ENCODE results near the gene SOX5.
"Not testable (repeated sequence)": the region's sequence is repeated elsewhere in the genome, so short reads cannot be mapped to it uniquely, and the experiment has no call there.

SOX5 gene

DNA sequence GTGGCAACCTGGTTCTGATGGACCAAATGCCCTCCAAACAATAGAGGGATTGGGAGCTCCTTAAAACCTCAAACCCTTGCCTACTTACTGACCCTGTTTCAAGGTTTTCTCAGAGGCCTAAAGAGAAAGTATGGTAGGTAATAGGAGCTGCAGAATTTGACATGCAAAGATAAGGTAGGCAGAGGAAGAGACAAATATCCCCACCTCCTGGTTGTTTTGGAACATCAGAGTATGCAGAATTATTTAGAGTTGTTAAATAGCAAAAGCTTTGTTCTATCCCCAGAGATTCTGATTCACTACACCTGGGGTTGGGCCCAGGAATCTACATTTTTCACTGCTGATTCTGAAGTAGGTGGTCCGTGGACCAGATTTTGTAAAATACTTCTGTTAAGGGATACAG, 421.2 kb downstream of the SOX5 start:
- H3K4me3 ChIP-seq (ENCODE audit: insufficient read depth, low read depth, low read length): no peak overlapping the region
- no peaks in the 10 kb centered on the region for H3K9me3 ChIP-seq (ENCODE audit: control insufficient read depth, low read length)
- WGBS, 2 experiments: 83 to 100% methylated on average over 1 of the region's 1 CpG
- no peaks in the 10 kb centered on the region for H3K4me1 ChIP-seq (ENCODE audit: control insufficient read depth, insufficient read depth, low read length)
- H3K36me3 ChIP-seq (ENCODE audit: control insufficient read depth, insufficient read depth, low read length): no peaks in the 10 kb centered on the region
- no peaks in the 10 kb centered on the region for H3K27me3 ChIP-seq (ENCODE audit: control insufficient read depth, insufficient read depth, low read length, poor library complexity, severe bottlenecking)
- H3K27ac ChIP-seq (ENCODE audit: insufficient read depth, low read depth, low read length, poor library complexity, severe bottlenecking): no peak overlapping the region

DNA sequence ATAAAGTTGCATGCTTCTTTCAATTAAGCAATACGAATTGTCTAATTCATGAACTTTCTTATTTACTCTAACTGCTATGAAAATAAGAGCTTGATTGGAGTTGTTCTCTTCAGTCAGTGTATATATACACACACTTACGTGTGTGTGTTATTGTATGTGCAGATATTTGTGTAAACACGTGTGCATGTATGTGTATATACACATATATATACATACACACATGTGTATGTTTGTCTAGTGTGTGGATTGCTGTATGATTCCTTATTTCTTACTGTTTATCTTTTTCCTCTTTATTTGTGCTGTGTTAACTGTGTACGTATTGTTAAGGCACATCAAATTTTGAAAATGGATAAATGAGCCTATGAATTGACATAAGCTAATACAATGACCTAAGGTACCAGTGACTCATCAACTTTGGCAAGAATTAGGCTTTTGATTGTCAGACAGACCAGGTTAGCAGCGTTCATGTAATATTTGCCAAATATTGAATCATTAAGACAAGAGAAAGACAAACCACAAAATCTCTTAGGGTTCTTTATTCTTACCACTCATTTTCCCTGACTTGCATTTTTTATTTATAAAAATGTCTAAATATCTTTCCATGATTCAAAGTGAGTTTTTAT, 423.9 kb downstream of the SOX5 start:
- no peak overlapping the region for H3K4me3 ChIP-seq (ENCODE audit: insufficient read depth, low read depth, low read length)
- H3K36me3 ChIP-seq (ENCODE audit: control insufficient read depth, insufficient read depth, low read length): no peaks in the 10 kb centered on the region
- no peak overlapping the region for H3K27ac ChIP-seq (ENCODE audit: insufficient read depth, low read depth, low read length, poor library complexity, severe bottlenecking)
- no peaks in the 10 kb centered on the region for H3K9me3 ChIP-seq (ENCODE audit: control insufficient read depth, low read length)
- H3K27me3 ChIP-seq (ENCODE audit: control insufficient read depth, insufficient read depth, low read length, poor library complexity, severe bottlenecking): no peaks in the 10 kb centered on the region
- 83 to 95% methylated on average over 2 to 3 of the region's 5 CpGs for WGBS, 2 experiments
- no peaks in the 10 kb centered on the region for H3K4me1 ChIP-seq (ENCODE audit: control insufficient read depth, insufficient read depth, low read length)

DNA sequence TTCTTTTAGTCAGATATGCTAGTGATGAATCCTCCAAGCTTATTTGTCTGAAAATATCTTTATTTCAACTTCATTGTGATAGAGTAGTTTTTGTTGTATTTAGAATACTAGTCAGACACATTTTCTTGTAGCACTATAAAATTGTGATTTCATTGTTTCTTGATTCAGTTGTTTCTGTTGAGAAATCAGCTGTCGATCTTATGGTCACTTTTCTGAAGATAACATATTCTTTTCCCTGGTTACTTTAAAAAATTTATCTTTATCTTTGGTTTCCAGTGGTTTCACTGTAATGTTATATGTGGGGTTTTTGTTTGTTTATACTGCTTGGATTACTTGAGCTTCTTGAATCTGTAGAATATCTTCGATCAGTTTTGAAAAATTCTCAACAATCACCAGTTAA, 426.1 kb downstream of the SOX5 start:
- no peaks in the 10 kb centered on the region for H3K9me3 ChIP-seq (ENCODE audit: control insufficient read depth, low read length)
- H3K4me3 ChIP-seq (ENCODE audit: insufficient read depth, low read depth, low read length): no peak overlapping the region
- 100% methylated on average over 1 of the region's 2 CpGs; no CpG with 5 or more reads in 1 of the 2 experiments for WGBS, 2 experiments
- no peaks in the 10 kb centered on the region for H3K4me1 ChIP-seq (ENCODE audit: control insufficient read depth, insufficient read depth, low read length)
- no peak overlapping the region for H3K27ac ChIP-seq (ENCODE audit: insufficient read depth, low read depth, low read length, poor library complexity, severe bottlenecking)
- no peaks in the 10 kb centered on the region for H3K36me3 ChIP-seq (ENCODE audit: control insufficient read depth, insufficient read depth, low read length)
- H3K27me3 ChIP-seq (ENCODE audit: control insufficient read depth, insufficient read depth, low read length, poor library complexity, severe bottlenecking): no peaks in the 10 kb centered on the region

DNA sequence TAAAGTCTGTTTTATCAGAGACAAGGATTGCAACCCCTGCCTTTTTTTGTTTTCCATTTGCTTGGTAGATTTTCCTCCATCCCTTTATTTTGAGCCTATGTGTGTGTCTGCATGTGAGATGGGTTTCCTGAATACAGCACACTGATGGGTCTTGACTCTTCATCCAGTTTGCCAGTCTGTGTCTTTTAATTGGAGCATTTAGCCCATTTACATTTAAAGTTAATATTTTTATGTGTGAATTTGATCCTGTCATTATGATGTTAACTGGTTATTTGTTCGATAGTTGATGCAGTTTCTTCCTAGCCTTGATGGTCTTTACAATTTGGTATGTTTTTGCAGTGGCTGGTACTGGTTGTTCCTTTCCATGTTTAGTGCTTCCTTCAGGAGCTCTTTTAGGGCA, 430.0 kb downstream of the SOX5 start:
- H3K27me3 ChIP-seq (ENCODE audit: control insufficient read depth, insufficient read depth, low read length, poor library complexity, severe bottlenecking); H3K4me3 ChIP-seq (ENCODE audit: insufficient read depth, low read depth, low read length); H3K27ac ChIP-seq (ENCODE audit: insufficient read depth, low read depth, low read length, poor library complexity, severe bottlenecking); H3K4me1 ChIP-seq (ENCODE audit: control insufficient read depth, insufficient read depth, low read length); H3K9me3 ChIP-seq (ENCODE audit: control insufficient read depth, low read length); H3K36me3 ChIP-seq (ENCODE audit: control insufficient read depth, insufficient read depth, low read length): not testable (repeated sequence)
- 83% methylated on average over 1 of the region's 1 CpG; no CpG with 5 or more reads in 1 of the 2 experiments for WGBS, 2 experiments

DNA sequence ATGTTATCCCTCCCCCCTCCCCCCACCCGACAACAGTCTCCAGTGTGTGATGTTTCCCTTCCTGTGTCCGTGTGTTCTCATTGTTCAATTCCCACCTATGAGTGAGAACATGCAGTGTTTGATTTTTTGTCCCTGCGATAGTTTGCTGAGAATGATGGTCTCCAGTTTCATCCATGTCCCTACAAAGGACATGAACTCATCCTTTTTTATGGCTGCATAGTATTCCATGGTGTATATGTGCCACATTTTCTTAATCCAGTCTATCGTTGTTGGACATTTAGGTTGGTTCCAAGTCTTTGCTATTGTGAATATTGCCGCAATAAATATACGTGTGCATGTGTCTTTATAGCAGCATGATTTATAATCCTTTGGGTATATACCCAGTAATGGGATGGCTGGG, 433.7 kb downstream of the SOX5 start:
- not testable (repeated sequence) for H3K4me1 ChIP-seq (ENCODE audit: control insufficient read depth, insufficient read depth, low read length); H3K9me3 ChIP-seq (ENCODE audit: control insufficient read depth, low read length)
- WGBS, 2 experiments: 94% methylated on average over 2 of the region's 6 CpGs; no CpG with 5 or more reads in 1 of the 2 experiments

DNA sequence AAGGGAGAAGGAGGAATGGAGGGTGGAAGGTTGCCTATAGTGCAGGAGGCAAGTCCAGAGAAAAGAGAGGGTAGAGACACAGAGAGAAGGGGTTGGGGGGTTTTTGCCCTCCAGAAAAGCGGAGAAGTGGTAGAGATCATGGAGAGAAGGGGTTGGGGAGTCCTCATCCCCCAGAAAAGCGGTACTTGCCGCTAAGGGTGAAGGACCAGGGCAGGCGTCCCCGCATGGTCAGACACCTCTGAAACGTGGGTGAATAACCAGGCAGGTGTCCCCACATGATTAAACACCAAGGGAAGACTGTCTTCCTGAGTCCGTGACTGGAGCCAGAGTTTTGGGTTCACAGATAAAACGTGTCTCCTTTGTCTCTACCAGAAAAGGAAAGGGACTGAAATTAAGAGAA, 439.0 kb downstream of the SOX5 start:
- Histone ChIP-seq H3K36me3 (ENCODE audit: control insufficient read depth, insufficient read depth, low read length) (no peaks in the 10 kb centered on the region), H3K4me3 (ENCODE audit: insufficient read depth, low read depth, low read length) (no peak overlapping the region), H3K27ac (ENCODE audit: insufficient read depth, low read depth, low read length, poor library complexity, severe bottlenecking) (no peak overlapping the region), H3K27me3 (ENCODE audit: control insufficient read depth, insufficient read depth, low read length, poor library complexity, severe bottlenecking) (no peaks in the 10 kb centered on the region), H3K9me3 (ENCODE audit: control insufficient read depth, low read length) (no peaks in the 10 kb centered on the region), H3K4me1 (ENCODE audit: control insufficient read depth, insufficient read depth, low read length) (no peaks in the 10 kb centered on the region)
- WGBS, 2 experiments: 93 to 94% methylated on average over 8 of the region's 8 CpGs

More for the DNA sequence above, 433.7 kb downstream of the SOX5 start:
- H3K27ac ChIP-seq (ENCODE audit: insufficient read depth, low read depth, low read length, poor library complexity, severe bottlenecking); H3K4me3 ChIP-seq (ENCODE audit: insufficient read depth, low read depth, low read length); H3K27me3 ChIP-seq (ENCODE audit: control insufficient read depth, insufficient read depth, low read length, poor library complexity, severe bottlenecking); H3K36me3 ChIP-seq (ENCODE audit: control insufficient read depth, insufficient read depth, low read length): not testable (repeated sequence)

DNA sequence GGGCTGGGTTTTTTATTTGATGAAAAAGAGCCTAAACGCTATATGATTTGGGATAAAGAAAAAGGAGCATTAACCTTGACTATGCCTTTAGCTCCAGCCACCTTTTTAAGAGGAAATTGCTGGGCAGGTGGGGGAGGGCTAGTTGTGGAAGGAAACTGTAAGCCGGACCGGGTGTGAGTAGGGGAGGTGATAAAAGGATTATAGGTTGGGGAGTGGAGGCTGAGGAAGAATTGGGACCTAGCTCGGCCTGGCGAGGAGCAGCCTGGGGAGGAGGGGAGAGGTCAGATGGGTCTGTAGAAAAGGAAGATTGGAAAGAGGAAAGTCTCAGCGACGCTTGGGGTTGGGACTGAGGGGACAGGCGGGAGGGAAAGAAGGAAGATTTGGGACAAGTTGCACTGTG, 439.6 kb downstream of the SOX5 start:
- H3K9me3 ChIP-seq (ENCODE audit: control insufficient read depth, low read length): not testable (repeated sequence)

DNA sequence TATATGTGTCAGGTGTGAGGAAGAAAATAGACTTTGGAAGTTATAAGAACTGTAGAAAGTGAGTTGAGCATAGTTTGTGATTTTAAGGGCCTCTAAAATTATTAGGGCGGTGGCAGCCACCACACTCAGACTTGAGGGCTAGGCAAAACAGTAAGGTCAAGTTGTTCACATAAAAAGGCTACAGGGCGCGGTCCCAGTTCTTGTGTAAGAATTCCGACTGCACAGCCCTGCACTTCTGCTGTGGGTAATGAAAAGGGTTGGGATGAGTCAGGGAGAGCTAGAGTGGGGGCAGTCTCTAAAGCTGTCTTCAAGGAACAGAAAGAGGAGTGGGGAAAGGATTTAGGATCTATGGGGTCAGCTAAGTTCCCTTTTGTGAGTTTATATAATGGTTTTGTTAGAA, 441.7 kb downstream of the SOX5 start:
- not testable (repeated sequence) for H3K4me3 ChIP-seq (ENCODE audit: insufficient read depth, low read depth, low read length); H3K36me3 ChIP-seq (ENCODE audit: control insufficient read depth, insufficient read depth, low read length)
- 93 to 94% methylated on average over 4 of the region's 4 CpGs for WGBS, 2 experiments

More for the DNA sequence above, 439.6 kb downstream of the SOX5 start:
- not testable (repeated sequence) for H3K27ac ChIP-seq (ENCODE audit: insufficient read depth, low read depth, low read length, poor library complexity, severe bottlenecking); H3K27me3 ChIP-seq (ENCODE audit: control insufficient read depth, insufficient read depth, low read length, poor library complexity, severe bottlenecking); H3K4me3 ChIP-seq (ENCODE audit: insufficient read depth, low read depth, low read length); H3K4me1 ChIP-seq (ENCODE audit: control insufficient read depth, insufficient read depth, low read length); H3K36me3 ChIP-seq (ENCODE audit: control insufficient read depth, insufficient read depth, low read length)
- WGBS, 2 experiments: 92 to 94% methylated on average over 8 of the region's 8 CpGs

DNA sequence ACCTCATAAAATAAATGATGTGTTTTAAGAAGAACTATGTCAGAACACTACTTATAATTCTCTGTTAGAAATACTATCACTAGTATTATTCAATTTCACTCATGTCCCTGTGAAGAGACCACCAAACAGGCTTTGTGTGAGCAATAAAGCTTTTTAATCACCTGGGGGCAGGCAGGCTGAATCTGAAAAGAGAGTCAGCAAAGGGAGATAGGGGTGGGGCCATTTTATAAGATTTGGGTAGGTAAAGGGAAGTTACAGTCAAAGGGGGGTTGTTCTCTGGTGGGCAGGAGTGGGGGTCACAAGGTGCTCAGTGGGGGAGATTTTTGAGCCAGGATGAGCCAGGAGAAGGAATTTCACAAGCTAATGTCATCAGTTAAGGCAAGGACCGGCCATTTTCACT, 443.7 kb downstream of the SOX5 start:
- not testable (repeated sequence) for H3K9me3 ChIP-seq (ENCODE audit: control insufficient read depth, low read length); H3K4me1 ChIP-seq (ENCODE audit: control insufficient read depth, insufficient read depth, low read length); H3K4me3 ChIP-seq (ENCODE audit: insufficient read depth, low read depth, low read length); H3K27me3 ChIP-seq (ENCODE audit: control insufficient read depth, insufficient read depth, low read length, poor library complexity, severe bottlenecking); H3K27ac ChIP-seq (ENCODE audit: insufficient read depth, low read depth, low read length, poor library complexity, severe bottlenecking); H3K36me3 ChIP-seq (ENCODE audit: control insufficient read depth, insufficient read depth, low read length)
- no CpG with 5 or more reads among the region's 1 CpG for WGBS, 2 experiments

More for the DNA sequence above, 441.7 kb downstream of the SOX5 start:
- not testable (repeated sequence) for H3K9me3 ChIP-seq (ENCODE audit: control insufficient read depth, low read length); H3K27me3 ChIP-seq (ENCODE audit: control insufficient read depth, insufficient read depth, low read length, poor library complexity, severe bottlenecking); H3K4me1 ChIP-seq (ENCODE audit: control insufficient read depth, insufficient read depth, low read length); H3K27ac ChIP-seq (ENCODE audit: insufficient read depth, low read depth, low read length, poor library complexity, severe bottlenecking)

DNA sequence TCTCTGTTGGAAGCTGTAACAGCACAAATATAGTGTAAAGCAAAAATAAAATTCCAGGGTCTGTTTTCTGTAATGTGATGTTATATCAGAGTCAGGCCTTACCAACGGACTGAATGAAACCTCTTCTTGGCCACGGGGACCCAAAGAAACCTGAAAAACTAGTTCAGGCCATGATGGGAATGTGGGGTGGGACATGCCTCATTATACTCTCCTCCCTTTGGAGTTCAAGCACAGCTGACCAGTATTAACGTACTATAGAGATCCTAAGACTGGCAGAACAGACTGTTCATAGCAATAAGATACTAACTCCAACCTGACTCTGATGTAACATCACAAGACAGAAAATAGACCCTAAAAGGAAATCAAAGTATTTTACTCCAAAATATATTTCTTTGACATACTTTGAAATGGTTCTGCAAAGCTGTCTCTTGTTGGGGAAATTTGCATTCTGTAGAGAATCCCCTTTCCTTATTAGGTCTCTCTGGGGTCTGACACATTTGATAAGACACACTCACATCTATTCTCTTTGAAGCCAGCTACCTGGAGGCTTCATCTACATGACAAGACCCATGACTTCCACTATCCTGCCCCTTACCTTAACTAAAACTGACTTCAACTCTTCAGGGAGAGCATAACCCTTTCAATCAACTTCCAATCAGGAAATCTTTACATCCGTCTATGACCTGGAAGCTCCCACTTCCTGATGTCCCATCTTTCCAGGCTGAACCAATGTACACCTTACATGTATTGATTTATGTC, 444.6 kb downstream of the SOX5 start:
- WGBS, 2 experiments: 82 to 87% methylated on average over 4 of the region's 4 CpGs
- Histone ChIP-seq H3K4me1 (ENCODE audit: control insufficient read depth, insufficient read depth, low read length) (no peaks in the 10 kb centered on the region), H3K27me3 (ENCODE audit: control insufficient read depth, insufficient read depth, low read length, poor library complexity, severe bottlenecking) (no peaks in the 10 kb centered on the region), H3K9me3 (ENCODE audit: control insufficient read depth, low read length) (no peaks in the 10 kb centered on the region), H3K4me3 (ENCODE audit: insufficient read depth, low read depth, low read length) (no peak overlapping the region), H3K27ac (ENCODE audit: insufficient read depth, low read depth, low read length, poor library complexity, severe bottlenecking) (no peak overlapping the region), H3K36me3 (ENCODE audit: control insufficient read depth, insufficient read depth, low read length) (no peaks in the 10 kb centered on the region)
